HFFc6 (cell line): ENCODE measurements around the gene ESM1. TPM values are rescaled to one million over a fixed set of nuclear protein-coding genes. Genes with fewer than 3 reads are reported as not detected.

Experiments
- DNase-seq: peaks from one replicate; pipeline ENCODE4 v3.0.0-alpha.2; 2018
- H3K27ac Mint-ChIP-seq: 2 replicates; pipeline ENCODE4 v1.8.0; 2020; ENCODE audit warnings: mild to moderate bottlenecking, mixed read lengths
- H3K27me3 Mint-ChIP-seq: 2 replicates; pipeline ENCODE4 v1.8.0; 2021; ENCODE audit warnings: mild to moderate bottlenecking, moderate library complexity, mixed read lengths; ENCODE audit not compliant: insufficient read depth
- H3K36me3 Mint-ChIP-seq: 2 replicates; pipeline ENCODE4 v1.8.0; 2021; ENCODE audit warnings: low read depth, mixed read lengths
- H3K4me1 Mint-ChIP-seq: 2 replicates; pipeline ENCODE4 v1.8.0; 2020; ENCODE audit warnings: low read depth, mixed read lengths
- H3K4me3 Mint-ChIP-seq: 2 replicates; pipeline ENCODE4 v1.8.0; 2020; ENCODE audit warnings: mild to moderate bottlenecking, moderate library complexity, mixed read lengths
- H3K9me3 Mint-ChIP-seq: 2 replicates; pipeline ENCODE4 v1.8.0; 2020; ENCODE audit warnings: mild to moderate bottlenecking, mixed read lengths
- total RNA-seq, 6 experiments: library from RNA; stranded (reverse); fragmentation: NEBNext Ultra II Directional; extraction: Animal tissue kit (Norgen Biotek cat#: 25700); gene quantifications; 2 replicates in 1 of 6; 3 replicates in 5 of 6; pipeline ENCODE4 v1.2.3, GENCODE V29; 2021
- TF ChIP-seq, protein P1 (sequence below): fragments of 200-600 bp; sonication (generic); IDR thresholded peaks from 2 replicates; pipeline ENCODE4 v1.5.0; 2021; ENCODE audit warnings: antibody characterized with exemption, mild to moderate bottlenecking

The ESM1 gene
- total RNA-seq, 6 experiments from 2014 or later, result 8.5 to 54.1 (median 9.1) TPM

- Mint-ChIP-seq H3K36me3 (no peaks in the 10 kb centered on the region), H3K27me3 (no peaks in the 10 kb centered on the region), H3K4me3 (peak overlapping the region; percentile 12; the same call in 1 of the 2 replicates), H3K9me3 (no peaks in the 10 kb centered on the region), H3K4me1 (peaks cover 78% of the 10 kb centered on the region), H3K27ac (peak overlapping the region; percentile 63)
- TF ChIP-seq, protein P1, sequence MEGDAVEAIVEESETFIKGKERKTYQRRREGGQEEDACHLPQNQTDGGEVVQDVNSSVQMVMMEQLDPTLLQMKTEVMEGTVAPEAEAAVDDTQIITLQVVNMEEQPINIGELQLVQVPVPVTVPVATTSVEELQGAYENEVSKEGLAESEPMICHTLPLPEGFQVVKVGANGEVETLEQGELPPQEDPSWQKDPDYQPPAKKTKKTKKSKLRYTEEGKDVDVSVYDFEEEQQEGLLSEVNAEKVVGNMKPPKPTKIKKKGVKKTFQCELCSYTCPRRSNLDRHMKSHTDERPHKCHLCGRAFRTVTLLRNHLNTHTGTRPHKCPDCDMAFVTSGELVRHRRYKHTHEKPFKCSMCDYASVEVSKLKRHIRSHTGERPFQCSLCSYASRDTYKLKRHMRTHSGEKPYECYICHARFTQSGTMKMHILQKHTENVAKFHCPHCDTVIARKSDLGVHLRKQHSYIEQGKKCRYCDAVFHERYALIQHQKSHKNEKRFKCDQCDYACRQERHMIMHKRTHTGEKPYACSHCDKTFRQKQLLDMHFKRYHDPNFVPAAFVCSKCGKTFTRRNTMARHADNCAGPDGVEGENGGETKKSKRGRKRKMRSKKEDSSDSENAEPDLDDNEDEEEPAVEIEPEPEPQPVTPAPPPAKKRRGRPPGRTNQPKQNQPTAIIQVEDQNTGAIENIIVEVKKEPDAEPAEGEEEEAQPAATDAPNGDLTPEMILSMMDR, result no peak
- DNase-seq, result peak; percentile 42
These were observed 7.9 kb upstream of the ESM1 start for GRCh38 chr5:54993318-54993717.

GRCh38 chr5:54991416-54991815, 6.0 kb upstream of the ESM1 start:
- DNase-seq, result no peak

GRCh38 chr5:54990841-54991258, 5.5 kb upstream of the ESM1 start:
- TF ChIP-seq, protein P1, result no peak
- Mint-ChIP-seq H3K4me1 (peaks cover 80% of the 10 kb centered on the region), H3K36me3 (no peaks in the 10 kb centered on the region), H3K4me3 (peak overlapping the region; percentile 73), H3K27me3 (no peaks in the 10 kb centered on the region), H3K9me3 (no peaks in the 10 kb centered on the region), H3K27ac (peak overlapping the region; percentile 90)
- peak; percentile 90 for DNase-seq

More at GRCh38 chr5:54991416-54991815, 6.0 kb upstream of the ESM1 start:
- Mint-ChIP-seq H3K4me1 (peaks cover 80% of the 10 kb centered on the region), H3K27me3 (no peaks in the 10 kb centered on the region), H3K27ac (peak overlapping the region; percentile 90), H3K4me3 (peak overlapping the region; percentile 73), H3K9me3 (no peaks in the 10 kb centered on the region), H3K36me3 (no peaks in the 10 kb centered on the region)
- TF ChIP-seq, protein P1, result no peak

DNA sequence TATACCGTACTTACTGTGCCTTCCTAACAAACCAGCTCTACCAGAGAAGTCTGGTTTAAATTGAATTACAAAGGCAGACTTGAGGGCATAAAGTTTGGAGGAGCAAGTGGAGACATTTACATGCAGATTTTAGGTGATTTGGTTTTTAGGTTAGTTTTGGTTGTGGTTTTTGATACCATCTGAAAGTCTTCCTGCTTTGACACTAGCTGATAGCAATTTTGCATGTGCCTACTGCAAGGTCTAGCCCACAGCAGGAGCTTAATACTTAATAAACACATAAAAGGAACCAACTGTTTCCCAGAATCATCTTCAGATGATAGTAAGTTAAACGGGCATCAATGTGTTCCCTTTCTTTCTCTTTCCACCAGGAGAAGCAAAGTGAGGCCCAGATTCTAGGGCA, 3.4 kb upstream of the ESM1 start:
- H3K4me3 Mint-ChIP-seq, result no peak overlapping the region
- peak overlapping the region; percentile 90 for H3K27ac Mint-ChIP-seq

GRCh38 chr5:54988218-54988617, 2.8 kb upstream of the ESM1 start:
- TF ChIP-seq, protein P1, result no peak
- DNase-seq, result no peak
- Mint-ChIP-seq H3K27ac (no peak overlapping the region), H3K9me3 (no peaks in the 10 kb centered on the region), H3K4me1 (peaks cover 90% of the 10 kb centered on the region), H3K27me3 (no peaks in the 10 kb centered on the region), H3K4me3 (no peak overlapping the region), H3K36me3 (no peaks in the 10 kb centered on the region)

More for the DNA sequence above, 3.4 kb upstream of the ESM1 start:
- Mint-ChIP-seq H3K4me1 (peaks cover 91% of the 10 kb centered on the region), H3K9me3 (no peaks in the 10 kb centered on the region), H3K36me3 (no peaks in the 10 kb centered on the region), H3K27me3 (no peaks in the 10 kb centered on the region)
- DNase-seq, result no peak
- TF ChIP-seq, protein P1, result no peak

DNA sequence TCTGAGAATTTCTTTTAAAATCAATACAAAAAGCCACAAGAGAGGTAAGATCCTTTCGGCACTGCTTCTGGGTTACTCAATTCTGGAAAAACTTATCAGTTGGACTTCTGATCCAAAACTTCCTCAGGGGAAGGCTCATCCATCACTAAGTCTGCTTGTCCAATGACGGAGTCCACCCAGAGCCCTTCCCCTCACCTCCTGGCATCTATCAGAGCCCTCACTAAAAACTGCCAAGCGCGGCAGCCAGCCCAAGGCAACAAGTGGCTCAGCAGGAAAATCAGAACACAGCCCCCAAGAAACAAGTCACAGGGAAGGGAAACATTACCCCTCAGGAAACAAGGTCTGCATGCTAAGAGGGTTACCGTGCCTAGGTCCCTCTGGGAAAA, 869 bp upstream of the ESM1 start:
- DNase-seq, result no peak
- H3K9me3 Mint-ChIP-seq, result no peaks in the 10 kb centered on the region
- peak overlapping the region; percentile 88 for H3K4me3 Mint-ChIP-seq
- H3K27ac Mint-ChIP-seq, result peak overlapping the region; percentile 88
- H3K4me1 Mint-ChIP-seq, result peaks cover 90% of the 10 kb centered on the region
- no peaks in the 10 kb centered on the region for H3K27me3 Mint-ChIP-seq
- H3K36me3 Mint-ChIP-seq, result no peaks in the 10 kb centered on the region
- TF ChIP-seq, protein P1, result no peak
